ENCODE results near the gene C14orf132.

Gene C14orf132

GRCh38 chr14:96040828-96041371 lies 1.7 kb downstream of the C14orf132 start:
- DNase-seq: no peak

DNA sequence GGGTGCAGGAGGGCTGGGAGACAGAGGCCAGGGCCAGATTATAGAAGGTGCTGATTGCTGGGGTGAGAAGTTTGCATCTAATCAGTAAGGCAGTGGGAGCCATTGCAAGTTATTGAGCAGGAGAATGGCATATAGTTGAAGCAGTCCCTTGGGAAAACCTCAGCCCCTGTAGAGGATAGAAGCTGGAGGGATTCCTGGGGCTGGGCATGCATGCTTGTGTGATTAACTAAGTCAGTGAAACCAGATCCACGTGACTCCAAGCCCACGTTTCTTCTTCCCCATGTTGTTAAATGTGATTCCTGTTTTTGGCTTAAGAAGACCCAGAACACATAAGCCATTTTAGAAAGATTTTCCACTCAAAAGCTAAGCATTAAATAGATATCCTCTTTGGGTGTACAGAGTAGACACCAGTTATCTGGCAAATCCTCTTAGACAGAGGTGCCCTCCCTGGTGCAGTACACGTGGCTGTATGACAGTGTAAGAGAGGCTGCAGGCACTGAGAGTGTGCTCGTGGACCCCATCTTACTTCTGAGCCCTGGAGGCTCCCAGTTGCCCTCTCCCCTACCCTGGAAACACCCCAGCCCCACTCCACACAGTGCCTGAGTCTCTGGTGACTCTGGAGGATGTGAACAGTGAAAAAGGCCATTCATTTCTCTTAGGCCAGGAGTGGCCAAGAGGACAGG lies 3.2 kb downstream of the C14orf132 start:
- no peak for DNase-seq

- no peak for DNase-seq
These were observed 7.5 kb downstream of the C14orf132 start for GRCh38 chr14:96046630-96047029.

- DNase-seq: no peak
These were observed 7.9 kb downstream of the C14orf132 start for GRCh38 chr14:96047101-96047500.

GRCh38 chr14:96049932-96050331 lies 10.8 kb downstream of the C14orf132 start:
- DNase-seq: no peak

GRCh38 chr14:96050482-96050881 lies 11.3 kb downstream of the C14orf132 start:
- DNase-seq: no peak

GRCh38 chr14:96051231-96051630 lies 12.1 kb downstream of the C14orf132 start:
- DNase-seq: no peak

DNA sequence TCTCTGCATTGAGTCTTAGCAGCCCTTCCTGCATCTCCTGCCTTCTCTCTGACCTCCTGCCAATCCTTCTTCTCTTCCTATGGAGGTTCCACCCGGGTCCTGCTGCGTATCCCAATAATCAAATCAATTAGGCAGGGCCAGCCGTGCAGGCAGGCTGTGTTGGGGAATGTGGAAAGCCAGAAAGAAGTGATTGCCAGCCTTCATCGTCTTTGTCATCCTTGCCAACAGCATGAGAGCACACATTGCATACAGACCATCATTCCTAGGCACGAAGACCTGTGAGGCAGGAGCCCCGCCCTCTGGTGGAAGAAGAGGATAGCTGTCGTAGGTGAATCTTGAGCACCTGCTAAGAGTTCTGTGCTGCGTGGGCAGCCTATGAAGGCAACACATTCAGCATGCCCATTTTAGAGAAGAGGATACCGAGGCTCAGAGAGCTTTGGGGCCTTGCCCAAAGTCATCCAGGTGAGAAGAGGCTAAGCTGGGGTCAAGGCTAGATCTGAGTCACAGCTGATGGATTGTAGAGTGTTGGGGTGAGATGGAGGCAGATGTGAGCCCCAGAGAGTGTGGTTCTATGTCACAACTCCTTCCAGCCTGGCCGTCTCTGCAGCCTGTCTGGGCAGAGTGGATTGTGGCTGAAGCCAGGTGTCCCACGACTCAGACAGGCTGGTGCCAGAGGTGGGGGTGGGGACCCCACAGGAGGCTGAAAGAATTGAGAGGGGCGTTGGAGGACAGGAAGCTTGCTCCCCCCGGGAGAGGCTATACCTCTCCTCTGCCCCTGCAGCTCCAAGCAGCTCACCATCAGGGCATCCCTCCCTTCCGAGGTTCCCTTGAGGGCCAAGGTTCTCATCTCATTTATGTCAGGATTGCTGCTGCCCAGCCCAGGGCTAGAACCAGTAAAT lies 12.7 kb downstream of the C14orf132 start:
- DNase-seq: no peak

- no peak for DNase-seq
These were observed 13.5 kb downstream of the C14orf132 start for GRCh38 chr14:96052541-96053247.

DNA sequence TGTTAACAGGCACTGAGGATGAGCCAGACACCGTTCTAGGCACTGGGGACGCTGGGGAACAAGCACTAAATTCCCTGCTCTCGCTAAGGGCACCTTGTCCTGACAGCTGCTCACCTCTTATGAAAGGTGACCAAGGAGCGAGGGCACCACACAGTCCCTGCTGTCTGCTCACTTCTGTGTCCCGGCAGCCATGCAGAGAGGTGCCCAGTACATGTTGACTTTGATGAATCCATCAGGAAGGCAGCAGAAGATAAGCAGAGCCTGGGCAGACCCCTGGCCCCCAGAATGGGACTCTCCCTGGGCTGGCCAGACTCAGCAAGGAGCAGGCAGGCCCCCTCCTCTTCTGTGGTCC lies 14.1 kb downstream of the C14orf132 start:
- DNase-seq: no peak

- DNase-seq: no peak
These were observed 14.6 kb downstream of the C14orf132 start for GRCh38 chr14:96053600-96054381.

DNA sequence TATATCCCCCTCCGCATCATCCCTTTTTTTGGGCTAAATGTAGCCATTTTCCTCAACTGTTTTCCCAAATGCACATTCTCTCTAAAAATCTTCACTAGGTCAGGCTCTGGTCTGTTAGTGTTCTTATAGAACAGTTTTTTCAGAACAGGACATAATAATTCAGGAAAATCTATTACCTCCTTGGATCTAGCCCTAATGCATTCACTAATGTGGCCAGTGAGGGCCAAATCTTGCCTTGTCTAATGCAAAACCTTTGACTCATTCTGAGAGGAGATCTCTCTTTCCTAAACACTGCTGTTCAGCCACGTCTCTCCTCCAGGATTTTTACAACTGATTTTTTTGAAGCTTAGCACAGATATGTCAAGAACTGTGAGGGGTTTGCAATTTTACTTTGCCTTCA lies 15.5 kb downstream of the C14orf132 start:
- no peak for DNase-seq

GRCh38 chr14:96055065-96055752 lies 16.0 kb downstream of the C14orf132 start:
- no peak for DNase-seq

- DNase-seq: no peak
These were observed 16.8 kb downstream of the C14orf132 start for GRCh38 chr14:96055753-96056508.

DNA sequence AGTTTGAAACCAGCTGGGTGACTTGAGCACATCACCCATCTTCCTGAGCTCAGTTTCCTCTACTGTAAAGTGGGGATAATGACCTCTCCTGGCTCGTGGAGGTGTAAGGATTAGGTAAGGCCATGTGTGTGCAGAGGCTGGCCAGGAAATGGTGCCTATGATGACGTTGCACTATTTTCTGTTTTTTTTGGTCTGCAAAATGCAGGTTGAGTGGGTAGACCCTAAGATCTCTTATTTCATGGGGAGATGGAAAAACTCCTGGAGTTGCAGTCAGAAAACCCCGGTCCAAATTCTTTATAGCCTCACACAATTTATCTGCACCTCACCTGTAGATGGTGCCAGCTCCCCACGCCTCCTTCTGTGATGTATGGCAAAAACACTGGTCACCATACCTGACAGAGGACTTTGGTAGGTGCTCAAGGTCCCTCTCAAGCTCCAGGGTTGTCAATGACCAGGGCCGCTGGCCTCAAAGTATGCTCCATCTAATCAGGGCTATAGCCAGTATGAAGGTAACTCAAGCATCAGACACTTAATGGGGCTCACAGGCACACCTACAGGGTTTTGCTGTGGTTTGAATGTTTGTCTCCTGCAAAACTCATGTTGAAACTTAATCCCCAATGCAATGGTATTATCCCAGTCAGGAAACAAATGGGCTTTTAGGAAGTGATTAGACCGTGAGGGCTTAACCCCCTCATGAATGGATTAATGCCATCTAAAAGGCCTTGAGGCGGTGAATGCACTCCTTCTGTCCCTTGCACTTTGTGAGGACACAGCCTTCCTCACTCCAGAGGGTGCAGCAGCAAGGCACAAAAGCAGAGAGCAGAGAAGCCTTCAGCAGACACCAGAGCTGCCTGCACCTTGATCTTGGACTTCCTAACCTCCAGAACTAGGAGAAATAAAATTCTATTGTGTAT lies 17.6 kb downstream of the C14orf132 start:
- DNase-seq: no peak

GRCh38 chr14:96057738-96058137 lies 18.6 kb downstream of the C14orf132 start:
- DNase-seq: no peak

- DNase-seq: no peak
These were observed 19.5 kb downstream of the C14orf132 start for GRCh38 chr14:96058576-96059200.

DNA sequence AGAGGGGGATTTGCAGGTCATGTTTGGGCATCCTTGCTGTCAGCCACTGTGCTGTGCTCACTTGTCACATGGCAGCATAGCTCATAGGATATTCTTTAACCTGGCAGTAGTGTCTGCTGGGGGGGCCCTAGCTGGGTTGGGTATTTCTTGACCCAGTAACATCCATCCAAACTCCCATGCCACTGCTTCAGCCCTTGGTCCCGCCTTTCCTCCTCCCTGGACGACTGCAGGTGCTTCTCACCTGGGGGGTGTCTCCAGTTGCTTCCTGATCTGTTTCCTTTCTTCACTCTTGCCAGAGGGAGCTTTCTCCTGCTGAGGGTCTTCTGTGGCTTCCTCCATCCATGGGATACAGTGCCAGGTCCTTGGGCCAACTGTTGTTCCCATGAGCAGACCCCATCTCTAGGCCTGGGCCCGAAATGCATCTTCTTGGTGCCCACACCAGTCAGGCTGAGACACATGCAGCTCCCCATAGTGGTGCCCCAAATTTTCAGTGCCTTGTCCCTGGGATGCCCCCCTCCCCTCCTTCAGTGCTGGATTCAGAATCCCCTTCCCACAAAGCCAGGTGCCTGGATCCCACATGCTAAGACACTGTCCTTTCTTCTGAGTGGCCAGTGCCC lies 20.5 kb downstream of the C14orf132 start:
- no peak for DNase-seq

All from inflammatory macrophage treated with lipopolysaccharide for 1 hour (primary cell).